ENCODE data around the gene C10orf95.
"Not testable (repeated sequence)": the region's sequence is repeated elsewhere in the genome, so short reads cannot be mapped to it uniquely, and the experiment has no call there.

C10orf95 gene

GRCh38 chr10:102451105-102451969, at the start of gene C10orf95:
Gene C10orf95, minus strand, starts transcription at chr10:102451543. Its CDS starts 450 bp downstream, at chr10:102451093.
- no peak for DNase-seq

- DNase-seq = not testable (repeated sequence)
These were observed 49.3 kb upstream of the C10orf95 start for GRCh38 chr10:102500686-102501085.

- DNase-seq = no peak
These were observed 48.0 kb upstream of the C10orf95 start for GRCh38 chr10:102499356-102499755.

GRCh38 chr10:102497545-102497944, 46.2 kb upstream of the C10orf95 start:
- no peak for DNase-seq

GRCh38 chr10:102493771-102494170, 42.4 kb upstream of the C10orf95 start:
- DNase-seq = no peak

- no peak for DNase-seq
These were observed 41.6 kb upstream of the C10orf95 start for GRCh38 chr10:102492983-102493382.

GRCh38 chr10:102492344-102492939, 41.1 kb upstream of the C10orf95 start:
- no peak for DNase-seq

GRCh38 chr10:102491136-102491535, 39.8 kb upstream of the C10orf95 start:
- no peak for DNase-seq

GRCh38 chr10:102485093-102485784, 33.9 kb upstream of the C10orf95 start:
- no peak for DNase-seq

- DNase-seq = no peak
These were observed 32.7 kb upstream of the C10orf95 start for GRCh38 chr10:102484021-102484420.

GRCh38 chr10:102480396-102480795, 29.1 kb upstream of the C10orf95 start:
- no peak for DNase-seq

- no peak for DNase-seq
These were observed 28.3 kb upstream of the C10orf95 start for GRCh38 chr10:102479651-102480050.

- DNase-seq = no peak
These were observed 25.3 kb upstream of the C10orf95 start for GRCh38 chr10:102476466-102477141.

GRCh38 chr10:102475451-102476040, 24.2 kb upstream of the C10orf95 start:
- no peak for DNase-seq

GRCh38 chr10:102473445-102474331, 22.3 kb upstream of the C10orf95 start:
- no peak for DNase-seq

- no peak for DNase-seq
These were observed 19.5 kb upstream of the C10orf95 start for GRCh38 chr10:102470579-102471546.

- no peak for DNase-seq
These were observed 17.3 kb upstream of the C10orf95 start for GRCh38 chr10:102468683-102469082.

- no peak for DNase-seq
These were observed 16.7 kb upstream of the C10orf95 start for GRCh38 chr10:102467971-102468438.

GRCh38 chr10:102467318-102467717, 16.0 kb upstream of the C10orf95 start:
- no peak for DNase-seq

- no peak for DNase-seq
These were observed 14.1 kb upstream of the C10orf95 start for GRCh38 chr10:102465466-102465865.
